Retina (tissue), 1 donor: Measurements from ENCODE around the gene POMGNT1.

Experiments used
- DNase-seq: peaks from one replicate; pipeline ENCODE4 v3.0.0-alpha.2; 2016

POMGNT1 gene

GRCh38 chr1:46181343-46182260 lies 16.6 kb downstream of the POMGNT1 start:
- no peak for DNase-seq

GRCh38 chr1:46180082-46180616 lies 18.1 kb downstream of the POMGNT1 start:
- no peak for DNase-seq

DNA sequence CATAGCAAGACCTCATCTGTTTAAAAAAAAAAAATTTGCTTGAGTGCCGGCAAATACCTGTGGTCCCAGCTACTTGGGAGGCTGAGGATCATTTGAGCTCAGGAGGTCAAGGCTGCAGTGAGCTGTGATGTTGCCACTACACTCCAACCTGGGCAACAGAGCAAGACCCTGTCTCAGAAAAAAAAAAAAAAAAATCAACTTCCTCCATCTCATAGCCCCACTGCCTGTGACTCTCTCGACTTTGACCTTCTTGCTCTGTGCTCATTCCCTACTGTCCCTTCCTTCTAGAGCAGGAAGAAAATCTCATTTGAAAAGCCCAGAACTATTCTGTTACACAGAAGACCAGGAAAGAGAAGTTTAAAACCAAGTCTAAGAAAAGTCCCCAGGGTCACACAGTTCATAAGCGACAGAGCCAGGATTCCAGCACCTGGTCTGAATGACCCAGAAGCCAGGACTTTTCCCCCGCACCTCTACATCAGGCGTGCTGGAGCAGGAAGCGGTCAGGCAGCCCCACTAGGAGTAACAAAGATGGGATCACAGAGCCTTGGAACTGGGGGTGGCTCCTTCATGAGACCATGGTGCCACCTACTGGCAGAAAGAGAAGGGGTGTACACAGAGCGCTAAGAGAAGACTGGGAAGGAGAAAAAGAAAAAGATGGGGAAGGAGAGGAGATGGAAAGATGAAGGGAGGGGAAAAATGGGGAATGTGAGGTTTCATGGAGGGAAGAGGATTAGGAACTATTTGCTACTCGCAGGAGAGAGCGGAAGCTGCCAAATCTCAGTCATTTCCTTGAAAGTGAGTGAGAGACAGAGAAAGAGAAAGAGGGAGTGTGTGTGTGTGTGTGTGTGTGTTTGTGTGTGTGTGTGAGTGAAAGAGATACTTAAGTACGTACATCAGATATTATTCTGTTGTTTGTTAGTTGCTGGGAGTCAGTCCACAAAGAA lies 18.8 kb downstream of the POMGNT1 start:
- peak; percentile 88 for DNase-seq

GRCh38 chr1:46176211-46176865 lies 21.9 kb downstream of the POMGNT1 start, which contains the start of gene P3R3URF:
P3R3URF (minus strand) TSS chr1:46176488; CDS start chr1:46176471, 17 bp downstream.
- no peak for DNase-seq

GRCh38 chr1:46175243-46175642 lies 23.0 kb downstream of the POMGNT1 start:
- no peak for DNase-seq

DNA sequence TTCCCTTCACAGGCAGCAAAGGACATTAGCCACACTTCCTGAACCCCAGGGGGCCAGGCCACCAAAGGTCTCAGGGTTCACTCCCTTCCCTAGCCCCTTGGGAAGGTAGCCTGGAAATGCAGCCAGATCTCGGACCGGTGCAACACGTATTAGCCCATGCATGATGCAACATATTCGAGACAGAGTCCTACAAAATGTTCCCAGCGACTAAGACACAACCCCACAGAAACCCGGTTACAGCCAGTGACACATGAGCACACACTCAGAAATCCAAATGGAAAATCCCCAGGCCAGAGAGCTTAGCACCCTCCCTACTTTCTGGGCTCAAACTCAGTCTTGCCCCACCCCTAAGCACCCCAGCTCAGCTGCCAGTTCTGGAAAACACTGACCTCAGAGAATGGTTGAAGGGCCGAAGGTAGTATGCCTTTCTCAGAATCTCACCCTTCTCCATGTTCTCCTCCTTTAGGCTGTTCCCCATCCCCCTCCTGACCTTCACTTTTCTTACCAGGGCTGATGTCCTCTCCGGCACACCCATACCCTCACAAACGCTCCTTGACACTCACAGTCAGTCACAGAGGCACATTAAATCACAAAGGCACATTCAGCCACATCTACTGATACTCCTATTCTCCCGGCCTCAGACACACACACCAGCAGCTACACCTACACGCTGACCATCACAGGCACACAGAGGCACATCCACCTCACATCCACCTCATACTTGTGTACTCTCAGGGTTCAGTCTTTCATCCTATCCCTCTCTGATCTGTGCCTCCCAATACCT lies 23.6 kb downstream of the POMGNT1 start, which contains the start of gene TSPAN1:
Gene TSPAN1 (plus strand): TSS at position 640 of the 784 bp plus-strand sequence. CDS start 6,021 bp downstream, outside the sequence.
- no peak for DNase-seq

DNA sequence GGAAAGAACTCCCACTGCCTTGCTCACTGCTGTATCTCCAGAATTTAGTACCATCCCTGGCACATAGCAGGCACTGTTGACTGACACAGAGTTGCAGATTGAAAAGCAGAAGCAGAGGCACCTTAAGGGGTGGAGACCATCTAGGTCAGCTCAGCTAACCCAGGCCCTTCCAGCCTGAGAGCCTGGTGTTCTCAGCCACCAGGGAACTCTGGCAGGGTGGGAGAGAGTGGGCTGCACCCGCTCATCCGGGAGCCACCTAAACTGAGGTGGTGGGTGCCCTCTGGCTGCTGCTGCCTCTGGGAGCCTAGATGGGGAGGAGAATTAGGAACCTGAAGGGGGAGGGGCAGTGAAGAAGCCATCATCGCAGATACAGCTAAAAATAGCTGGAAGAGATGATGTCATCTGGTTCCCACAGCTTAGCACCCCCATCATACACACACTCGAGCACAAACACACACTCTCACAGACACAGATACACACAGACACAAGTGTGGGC lies 24.8 kb downstream of the POMGNT1 start:
- DNase-seq = peak; percentile 64

GRCh38 chr1:46172321-46172720 lies 25.9 kb downstream of the POMGNT1 start:
- DNase-seq = no peak

- DNase-seq = peak; percentile 55
Measured at GRCh38 chr1:46171871-46172270, 26.4 kb downstream of the POMGNT1 start.

DNA sequence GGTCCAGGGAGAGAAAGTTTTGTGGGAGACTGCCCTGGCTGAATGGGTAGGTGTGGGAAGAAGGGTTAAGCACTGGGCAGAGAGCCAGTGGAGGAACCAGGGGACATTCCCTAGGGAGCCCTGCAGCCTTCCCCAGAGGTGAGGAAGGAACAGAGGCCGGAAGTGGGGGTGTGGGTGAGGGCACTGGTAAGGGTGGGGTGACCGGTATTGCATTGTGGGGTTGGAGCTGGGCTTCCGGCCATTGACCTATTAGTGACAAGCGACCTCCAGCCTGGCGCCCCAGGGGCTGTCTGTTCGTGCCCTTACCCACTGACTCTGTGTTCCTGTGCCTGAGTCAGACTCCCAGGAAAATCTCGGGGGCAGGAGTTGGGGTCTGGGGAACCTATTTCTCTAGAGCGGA lies 26.9 kb downstream of the POMGNT1 start:
- no peak for DNase-seq

- DNase-seq = no peak
Measured at GRCh38 chr1:46169811-46170454, 28.3 kb downstream of the POMGNT1 start.

- no peak for DNase-seq
Measured at GRCh38 chr1:46168477-46168876, 29.8 kb downstream of the POMGNT1 start.

- peak; percentile 66 for DNase-seq
Measured at GRCh38 chr1:46166521-46167462, 31.4 kb downstream of the POMGNT1 start.

DNA sequence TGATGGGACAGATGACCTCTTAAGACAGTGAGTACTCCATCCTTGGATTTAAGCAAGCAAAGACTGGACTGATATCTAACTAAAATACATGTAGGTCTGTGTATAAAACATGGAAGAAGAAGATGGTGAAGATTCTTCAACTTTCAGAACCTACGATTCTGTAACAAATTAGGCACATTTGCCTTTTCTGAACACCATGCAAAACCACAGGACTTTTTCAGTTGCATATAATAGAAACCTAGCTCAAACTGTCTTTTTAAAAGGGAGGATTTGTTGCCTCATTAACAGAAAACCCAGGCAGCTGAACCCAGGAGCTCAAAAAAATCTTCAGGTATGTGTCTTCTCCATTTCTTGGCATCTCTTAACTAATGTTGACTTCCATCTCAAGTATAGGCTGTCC lies 38.0 kb downstream of the POMGNT1 start:
- DNase-seq = no peak

DNA sequence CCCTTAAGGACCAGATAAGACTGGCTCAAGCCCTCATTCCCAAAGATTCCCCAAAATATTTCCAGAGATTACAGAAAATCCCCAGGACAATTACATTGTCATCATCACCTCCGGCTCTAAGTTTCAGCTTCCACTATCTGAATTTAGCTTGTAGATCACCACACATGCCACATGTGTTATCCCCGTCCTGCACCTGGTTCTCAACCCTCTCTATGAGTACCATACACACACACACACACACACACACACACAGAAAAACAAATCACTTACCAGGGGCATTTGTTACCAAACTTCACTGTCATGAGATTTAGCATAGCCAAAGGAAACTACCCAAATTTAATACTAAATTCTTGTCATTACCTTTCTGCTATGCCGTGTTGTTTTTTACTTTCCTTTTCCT lies 38.7 kb downstream of the POMGNT1 start:
- no peak for DNase-seq

DNA sequence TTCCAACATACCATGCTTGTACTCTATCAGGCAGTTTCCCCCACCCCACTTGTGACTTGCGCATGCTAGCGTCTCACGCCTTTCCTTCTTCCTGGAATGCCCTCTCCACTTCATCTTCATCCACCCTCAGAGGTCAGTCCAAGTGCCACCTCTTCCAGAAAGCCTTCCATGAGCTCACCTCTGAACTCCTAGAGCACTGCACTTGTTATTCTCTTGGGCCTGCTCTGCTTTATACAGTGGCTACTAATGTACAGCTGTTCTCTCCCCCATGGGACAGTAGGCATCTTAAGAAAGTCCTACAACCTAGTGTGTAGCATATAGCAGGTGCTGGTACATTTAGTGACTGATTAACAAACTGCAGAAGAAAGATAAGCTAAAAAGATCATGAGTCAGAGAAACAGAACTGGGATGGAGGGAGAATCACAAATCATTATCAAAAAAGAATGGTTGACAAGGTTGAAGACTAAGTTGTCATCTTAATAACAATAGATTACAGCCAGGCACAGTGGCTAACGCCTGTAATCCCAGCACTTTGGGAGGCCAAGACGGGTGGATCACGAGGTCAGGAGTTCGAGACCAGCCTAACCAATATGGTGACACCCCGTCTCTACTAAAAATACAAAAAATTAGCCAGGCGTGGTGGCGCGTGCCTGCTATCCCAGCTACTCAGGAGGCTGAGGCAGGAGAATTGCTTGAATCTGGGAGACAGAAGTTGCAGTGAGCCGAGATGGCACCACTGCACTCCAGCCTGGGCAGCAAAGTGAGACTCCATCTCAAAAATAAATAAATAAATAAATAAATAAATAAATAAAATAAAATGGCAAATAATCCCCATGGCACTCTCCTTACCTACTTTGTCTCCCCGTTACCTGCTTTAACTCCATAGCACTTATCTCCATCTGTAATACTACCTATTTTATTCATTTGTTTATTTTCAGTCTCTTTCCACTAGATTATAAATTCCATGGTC lies 39.6 kb downstream of the POMGNT1 start:
- no peak for DNase-seq

DNA sequence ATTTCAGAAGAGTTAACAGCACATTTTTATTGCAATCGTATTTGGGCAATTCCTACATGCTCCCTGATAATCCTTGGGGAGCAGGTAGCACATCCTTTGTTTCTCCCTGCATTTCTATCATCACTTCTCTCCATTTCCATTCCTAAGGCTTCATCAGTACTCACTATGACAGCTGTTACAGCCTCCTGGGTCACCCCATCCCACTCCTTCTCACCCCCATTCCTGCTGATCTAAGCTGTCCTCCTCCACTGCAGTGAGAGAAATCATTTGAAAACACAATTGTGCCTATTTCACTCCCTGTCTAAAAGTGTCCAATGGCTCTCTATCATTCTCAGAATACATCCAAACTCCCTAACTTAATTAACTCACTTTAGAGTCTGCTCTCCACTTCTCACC lies 40.3 kb downstream of the POMGNT1 start:
- no peak for DNase-seq

- DNase-seq = no peak
Measured at GRCh38 chr1:46153732-46154131, 44.5 kb downstream of the POMGNT1 start.
